Fibroblast of mammary gland (primary cell): ENCODE data around the gene TUBG1.

Experiments
- DNase-seq: peaks from one replicate; pipeline ENCODE4 v3.0.0-alpha.2; 2010; ENCODE audit warnings: low read depth
- H3K4me3 ChIP-seq: 2 replicates; pipeline ENCODE4 v1.5.1; 2011; ENCODE audit warnings: low read depth, mild to moderate bottlenecking, low read length, moderate library complexity; ENCODE audit not compliant: control insufficient read depth
- TF ChIP-seq, protein P1 (sequence below): conservative IDR thresholded peaks from 2 replicates; pipeline ENCODE4 v1.5.1; 2011; ENCODE audit warnings: low read depth, low read length, inconsistent platforms; ENCODE audit not compliant: control insufficient read depth, insufficient read depth

Gene TUBG1

GRCh38 chr17:42579794-42580551, 29.5 kb upstream of the TUBG1 start:
- H3K4me3 ChIP-seq = no peak overlapping the region
- TF ChIP-seq, protein P1, sequence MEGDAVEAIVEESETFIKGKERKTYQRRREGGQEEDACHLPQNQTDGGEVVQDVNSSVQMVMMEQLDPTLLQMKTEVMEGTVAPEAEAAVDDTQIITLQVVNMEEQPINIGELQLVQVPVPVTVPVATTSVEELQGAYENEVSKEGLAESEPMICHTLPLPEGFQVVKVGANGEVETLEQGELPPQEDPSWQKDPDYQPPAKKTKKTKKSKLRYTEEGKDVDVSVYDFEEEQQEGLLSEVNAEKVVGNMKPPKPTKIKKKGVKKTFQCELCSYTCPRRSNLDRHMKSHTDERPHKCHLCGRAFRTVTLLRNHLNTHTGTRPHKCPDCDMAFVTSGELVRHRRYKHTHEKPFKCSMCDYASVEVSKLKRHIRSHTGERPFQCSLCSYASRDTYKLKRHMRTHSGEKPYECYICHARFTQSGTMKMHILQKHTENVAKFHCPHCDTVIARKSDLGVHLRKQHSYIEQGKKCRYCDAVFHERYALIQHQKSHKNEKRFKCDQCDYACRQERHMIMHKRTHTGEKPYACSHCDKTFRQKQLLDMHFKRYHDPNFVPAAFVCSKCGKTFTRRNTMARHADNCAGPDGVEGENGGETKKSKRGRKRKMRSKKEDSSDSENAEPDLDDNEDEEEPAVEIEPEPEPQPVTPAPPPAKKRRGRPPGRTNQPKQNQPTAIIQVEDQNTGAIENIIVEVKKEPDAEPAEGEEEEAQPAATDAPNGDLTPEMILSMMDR = no peak
- DNase-seq = no peak

GRCh38 chr17:42581744-42582270, 27.7 kb upstream of the TUBG1 start:
- H3K4me3 ChIP-seq = no peak overlapping the region
- TF ChIP-seq, protein P1 = no peak
- DNase-seq = no peak

DNA sequence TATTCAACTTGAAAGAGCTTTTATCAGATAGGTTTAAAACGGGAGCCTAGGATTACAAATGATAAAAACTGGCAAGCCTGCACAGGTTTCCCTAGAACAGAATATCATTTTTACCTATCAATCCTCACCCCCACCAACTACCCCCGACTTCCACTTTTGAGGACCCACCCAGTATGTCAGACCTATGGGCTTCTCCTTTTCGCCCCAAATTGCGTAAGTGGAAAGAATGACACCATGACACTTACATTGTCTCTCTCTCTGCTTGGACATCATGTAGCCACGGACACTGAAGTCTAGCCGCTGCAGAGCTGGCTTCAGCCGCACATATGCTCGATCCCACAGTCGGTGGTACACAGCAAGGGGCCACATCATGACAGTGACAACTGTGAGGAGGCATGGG, 24.6 kb upstream of the TUBG1 start:
- no peak for DNase-seq
- TF ChIP-seq, protein P1 = no peak

GRCh38 chr17:42585353-42585752, 24.1 kb upstream of the TUBG1 start:
- no peak for DNase-seq
- TF ChIP-seq, protein P1 = no peak
- H3K4me3 ChIP-seq = no peak overlapping the region

More for the DNA sequence above, 24.6 kb upstream of the TUBG1 start:
- no peak overlapping the region for H3K4me3 ChIP-seq

- H3K4me3 ChIP-seq = no peak overlapping the region
- TF ChIP-seq, protein P1 = no peak
- DNase-seq = no peak
Observed at GRCh38 chr17:42586514-42587230, 22.8 kb upstream of the TUBG1 start.

DNA sequence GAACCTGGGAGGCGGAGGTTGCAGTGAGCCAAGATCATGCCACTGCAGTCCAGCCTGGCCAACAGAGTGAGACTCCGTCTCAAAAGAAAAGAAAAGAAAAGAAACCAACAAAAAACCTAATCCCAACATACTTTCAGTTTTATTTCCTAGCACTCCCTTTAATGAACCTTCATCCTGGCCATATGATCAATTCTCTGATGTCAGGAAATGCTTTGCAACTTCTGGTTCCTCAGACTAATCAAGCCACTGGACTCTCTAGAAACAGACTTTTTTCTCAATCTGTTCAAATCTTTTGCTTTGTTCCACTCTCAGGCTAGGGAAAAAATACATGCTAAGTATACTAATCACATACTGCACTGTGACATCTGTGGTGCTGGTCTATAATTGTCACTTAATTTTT, 18.6 kb upstream of the TUBG1 start:
- TF ChIP-seq, protein P1 = no peak
- DNase-seq = no peak
- H3K4me3 ChIP-seq = no peak overlapping the region
